ENCODE results near the gene CCT4.

DNA sequence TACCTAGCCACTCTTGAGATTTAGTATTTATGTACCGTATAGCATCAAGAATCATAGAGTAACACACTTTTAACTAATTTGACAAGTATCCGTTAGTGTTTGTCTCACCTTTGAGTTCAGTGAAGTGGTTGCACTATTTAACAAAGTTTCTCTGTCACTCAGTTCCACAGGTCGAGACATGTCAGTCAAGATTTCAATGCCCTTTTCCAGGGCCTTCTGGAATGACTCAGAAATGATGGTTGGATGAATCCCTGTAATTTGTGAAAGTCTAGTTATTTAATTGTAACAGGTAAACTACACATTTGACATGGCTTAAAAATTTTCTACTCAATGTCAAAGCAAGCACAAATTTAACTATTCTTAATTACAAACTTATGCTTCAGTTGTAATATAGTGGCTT is 9.7 kb downstream of the CCT4 start:
- TF ChIP-seq, protein P1, sequence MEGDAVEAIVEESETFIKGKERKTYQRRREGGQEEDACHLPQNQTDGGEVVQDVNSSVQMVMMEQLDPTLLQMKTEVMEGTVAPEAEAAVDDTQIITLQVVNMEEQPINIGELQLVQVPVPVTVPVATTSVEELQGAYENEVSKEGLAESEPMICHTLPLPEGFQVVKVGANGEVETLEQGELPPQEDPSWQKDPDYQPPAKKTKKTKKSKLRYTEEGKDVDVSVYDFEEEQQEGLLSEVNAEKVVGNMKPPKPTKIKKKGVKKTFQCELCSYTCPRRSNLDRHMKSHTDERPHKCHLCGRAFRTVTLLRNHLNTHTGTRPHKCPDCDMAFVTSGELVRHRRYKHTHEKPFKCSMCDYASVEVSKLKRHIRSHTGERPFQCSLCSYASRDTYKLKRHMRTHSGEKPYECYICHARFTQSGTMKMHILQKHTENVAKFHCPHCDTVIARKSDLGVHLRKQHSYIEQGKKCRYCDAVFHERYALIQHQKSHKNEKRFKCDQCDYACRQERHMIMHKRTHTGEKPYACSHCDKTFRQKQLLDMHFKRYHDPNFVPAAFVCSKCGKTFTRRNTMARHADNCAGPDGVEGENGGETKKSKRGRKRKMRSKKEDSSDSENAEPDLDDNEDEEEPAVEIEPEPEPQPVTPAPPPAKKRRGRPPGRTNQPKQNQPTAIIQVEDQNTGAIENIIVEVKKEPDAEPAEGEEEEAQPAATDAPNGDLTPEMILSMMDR (conservative IDR thresholded peaks at IDR 0.05; ENCODE audit: low read length) = no peak
- no peak for TF ChIP-seq EZH2phosphoT487 (IDR thresholded peaks at IDR 0.05; ENCODE audit: borderline replicate concordance, low read depth, low read length)
